Mesendoderm (in vitro differentiated cells): Measurements from ENCODE around the gene VIPR2.

Experiments
- DNase-seq: peaks from one replicate; pipeline ENCODE4 v3.0.0; 2013
- H2AK5ac ChIP-seq: 2 replicates; pipeline ENCODE4 v1.6.1; 2013; ENCODE audit warnings: low read length, inconsistent platforms
- H2BK120ac ChIP-seq: 2 replicates; pipeline ENCODE4 v1.6.1; 2013; ENCODE audit warnings: low read depth, mild to moderate bottlenecking, low read length, moderate library complexity, mixed read lengths
- H2BK15ac ChIP-seq: replicated peaks from 2 replicates; pipeline ENCODE4 v1.6.1; 2013; ENCODE audit warnings: low read depth, mild to moderate bottlenecking, moderate library complexity
- H2BK5ac ChIP-seq: 2 replicates; pipeline ENCODE4 v1.6.1; 2013; ENCODE audit warnings: low read length, inconsistent platforms
- H3K18ac ChIP-seq: 2 replicates; pipeline ENCODE4 v1.6.1; 2013; ENCODE audit warnings: mild to moderate bottlenecking, low read length, mixed read lengths
- H3K23ac ChIP-seq: one replicate; pipeline ENCODE4 v1.6.1; 2013; ENCODE audit warnings: low read length
- H3K27ac ChIP-seq: 2 replicates; pipeline ENCODE4 v1.5.1; 2013; ENCODE audit warnings: low read depth, mild to moderate bottlenecking, inconsistent platforms, low read length, moderate library complexity
- H3K27me3 ChIP-seq: 2 replicates; pipeline ENCODE4 v1.6.1; 2013; ENCODE audit warnings: low read length, control low read depth, mild to moderate bottlenecking, inconsistent platforms; ENCODE audit not compliant: insufficient read depth, poor library complexity
- H3K36me3 ChIP-seq: 2 replicates; pipeline ENCODE4 v1.6.1; 2013; ENCODE audit warnings: low read length, inconsistent platforms; ENCODE audit not compliant: control insufficient read depth, insufficient read depth
- H3K4ac ChIP-seq: one replicate; pipeline ENCODE4 v1.6.1; 2013; ENCODE audit warnings: low read depth, mild to moderate bottlenecking, low read length, moderate library complexity
- H3K4me1 ChIP-seq: 2 replicates; pipeline ENCODE4 v1.6.1; 2013; ENCODE audit warnings: low read depth, low read length, inconsistent platforms; ENCODE audit not compliant: control insufficient read depth
- H3K4me2 ChIP-seq: 2 replicates; pipeline ENCODE4 v1.6.1; 2013; ENCODE audit warnings: low read length
- H3K4me3 ChIP-seq: 2 replicates; pipeline ENCODE4 v1.5.1; 2013; ENCODE audit warnings: mild to moderate bottlenecking, low read length
- H3K56ac ChIP-seq: one replicate; pipeline ENCODE4 v1.6.1; 2013; ENCODE audit warnings: low read length
- H3K79me1 ChIP-seq: 2 replicates; pipeline ENCODE4 v1.6.1; 2013; ENCODE audit warnings: low read length, inconsistent platforms
- H3K79me2 ChIP-seq: 2 replicates; pipeline ENCODE4 v1.6.1; 2013; ENCODE audit warnings: mild to moderate bottlenecking, low read length; ENCODE audit not compliant: control insufficient read depth, insufficient read depth
- H3K9ac ChIP-seq: 2 replicates; pipeline ENCODE4 v1.6.1; 2013; ENCODE audit warnings: low read length, inconsistent platforms
- H4K5ac ChIP-seq: one replicate; pipeline ENCODE4 v1.6.1; 2013; ENCODE audit warnings: low read length
- H4K8ac ChIP-seq: one replicate; pipeline ENCODE4 v1.6.1; 2013; ENCODE audit warnings: low read depth, mild to moderate bottlenecking, control low read depth, low read length, moderate library complexity
- WGBS: extraction: QIAGEN DNeasy Blood & Tissue Kit; methylation state at CpG from one replicate; pipeline ENCODE4 v1.1.7; 2013; ENCODE audit warnings: low lambda C conversion rate, missing lambda C conversion rate; ENCODE audit not compliant: insufficient coverage; ENCODE audit errors: extremely low coverage; 5-methylcytosine and 5-hydroxymethylcytosine counted together

Gene VIPR2

DNA sequence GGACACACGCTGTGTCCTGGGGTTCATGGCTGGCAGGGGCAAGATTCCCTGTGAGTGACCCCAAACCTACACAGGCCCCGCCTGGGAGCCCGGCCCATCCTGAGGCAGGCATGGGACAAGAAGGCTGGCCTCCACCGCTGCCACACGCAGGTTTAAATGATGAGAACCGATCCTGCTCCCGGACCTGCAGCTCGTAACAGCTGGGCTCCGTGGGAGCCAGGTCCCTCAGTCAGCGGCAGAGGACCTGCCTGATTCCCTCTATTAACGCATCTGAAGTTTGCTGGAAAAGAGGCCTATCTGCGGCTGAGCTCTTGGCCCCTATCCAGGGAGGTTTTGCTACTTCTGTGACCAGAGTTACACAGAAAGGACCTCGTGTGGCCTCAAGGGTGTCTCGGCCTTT, 112.3 kb downstream of the VIPR2 start:
- no peak overlapping the region for H3K4me2 ChIP-seq
- DNase-seq: no peak
- H3K18ac ChIP-seq: no peak overlapping the region
- no peak overlapping the region for H4K5ac ChIP-seq
- no peaks in the 10 kb centered on the region for H3K4me1 ChIP-seq
- no peaks in the 10 kb centered on the region for H3K79me1 ChIP-seq
- H3K79me2 ChIP-seq: no peaks in the 10 kb centered on the region
- H2BK5ac ChIP-seq: no peak overlapping the region
- no peak overlapping the region for H3K4me3 ChIP-seq
- no peak overlapping the region for H4K8ac ChIP-seq
- H3K4ac ChIP-seq: no peak overlapping the region
- H2BK15ac ChIP-seq: no peak overlapping the region
- no peak overlapping the region for H2AK5ac ChIP-seq
- H2BK120ac ChIP-seq: no peak overlapping the region
- no peak overlapping the region for H3K27ac ChIP-seq
- H3K9ac ChIP-seq: no peak overlapping the region
- no peaks in the 10 kb centered on the region for H3K27me3 ChIP-seq
- H3K56ac ChIP-seq: no peak overlapping the region
- H3K36me3 ChIP-seq: no peaks in the 10 kb centered on the region
- WGBS: no CpG with 5 or more reads among the region's 14 CpGs
- H3K23ac ChIP-seq: no peak overlapping the region

DNA sequence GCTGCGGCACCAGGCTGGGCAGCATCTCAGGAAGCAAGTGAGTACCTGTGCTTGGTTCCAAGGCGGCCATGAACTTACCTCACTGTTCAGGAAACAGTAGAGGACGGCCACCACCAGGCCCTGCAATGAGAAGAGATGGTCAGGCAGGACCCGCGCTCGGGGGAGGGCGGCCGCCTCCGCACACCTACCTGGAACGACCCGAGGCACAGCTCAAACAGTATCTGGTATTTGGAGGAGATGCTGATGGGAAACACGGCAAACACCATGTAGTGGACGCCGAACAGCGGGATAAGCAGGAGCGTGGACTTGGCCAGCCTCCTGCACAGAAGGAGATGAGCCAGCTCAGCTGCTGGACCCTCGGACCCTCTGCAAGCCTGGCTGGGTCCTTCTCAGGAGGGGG, 112.9 kb downstream of the VIPR2 start:
- Histone ChIP-seq H3K79me2 (no peaks in the 10 kb centered on the region), H3K4me3 (no peak overlapping the region), H2BK5ac (no peak overlapping the region), H3K79me1 (no peaks in the 10 kb centered on the region), H3K56ac (peak overlapping the region; percentile 42), H3K18ac (no peak overlapping the region), H2AK5ac (no peak overlapping the region), H2BK120ac (no peak overlapping the region), H2BK15ac (no peak overlapping the region), H3K27me3 (no peaks in the 10 kb centered on the region), H3K36me3 (no peaks in the 10 kb centered on the region), H3K9ac (peak overlapping the region; percentile 21), H3K4ac (no peak overlapping the region), H3K4me1 (no peaks in the 10 kb centered on the region), H3K27ac (no peak overlapping the region), H4K8ac (no peak overlapping the region), H4K5ac (no peak overlapping the region), H3K23ac (no peak overlapping the region), H3K4me2 (no peak overlapping the region)
- WGBS: no CpG with 5 or more reads among the region's 17 CpGs
- DNase-seq: no peak

DNA sequence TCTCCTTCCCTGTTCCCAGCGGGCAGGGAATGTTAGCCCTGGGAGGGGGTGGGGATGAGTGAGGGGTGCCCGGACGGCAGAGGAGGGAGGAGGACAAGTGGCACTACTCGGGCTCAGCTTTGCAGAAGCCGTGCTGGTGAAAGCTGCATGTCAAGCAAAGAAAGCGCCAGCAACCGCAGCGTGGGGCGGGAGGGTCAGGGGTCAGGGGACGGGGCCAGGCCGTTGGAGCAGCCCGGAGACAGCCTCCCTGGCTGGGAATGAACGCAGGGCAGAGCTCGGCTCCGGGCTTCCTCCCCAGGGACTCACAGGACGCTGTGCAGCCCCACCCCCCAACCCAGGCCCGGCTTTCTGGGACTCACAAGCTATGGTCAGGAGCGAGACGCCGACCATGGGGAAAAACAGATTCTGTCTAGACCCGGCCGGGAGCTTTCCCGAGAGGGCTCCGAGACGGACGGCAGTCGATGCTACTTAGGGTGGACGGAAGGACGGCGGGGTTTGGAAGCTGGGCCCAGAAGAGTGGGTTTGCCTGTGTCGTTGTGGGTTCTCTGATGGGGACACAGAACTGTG, 113.4 kb downstream of the VIPR2 start:
- peak overlapping the region; percentile 37 for H3K9ac ChIP-seq
- peak overlapping the region; percentile 23 for H3K4me2 ChIP-seq
- H3K79me1 ChIP-seq: no peaks in the 10 kb centered on the region
- H3K79me2 ChIP-seq: no peaks in the 10 kb centered on the region
- H2BK120ac ChIP-seq: no peak overlapping the region
- peak overlapping the region; percentile 85 for H3K56ac ChIP-seq
- no peaks in the 10 kb centered on the region for H3K4me1 ChIP-seq
- peak; percentile 26 for DNase-seq
- no peak overlapping the region for H2AK5ac ChIP-seq
- no peaks in the 10 kb centered on the region for H3K36me3 ChIP-seq
- H4K8ac ChIP-seq: no peak overlapping the region
- no CpG with 5 or more reads among the region's 31 CpGs for WGBS
- H3K23ac ChIP-seq: no peak overlapping the region
- no peak overlapping the region for H3K4ac ChIP-seq
- H3K18ac ChIP-seq: no peak overlapping the region
- no peak overlapping the region for H2BK5ac ChIP-seq
- no peak overlapping the region for H4K5ac ChIP-seq
- no peak overlapping the region for H2BK15ac ChIP-seq
- H3K27me3 ChIP-seq: no peaks in the 10 kb centered on the region
- peak overlapping the region; percentile 39 for H3K4me3 ChIP-seq
- H3K27ac ChIP-seq: no peak overlapping the region

- Histone ChIP-seq H3K4me3 (peak overlapping the region; percentile 39), H3K4me2 (peak overlapping the region; percentile 42)
- peak; percentile 75 for DNase-seq
These were observed 114.1 kb downstream of the VIPR2 start for GRCh38 chr7:159030490-159031134.

GRCh38 chr7:159028508-159029401, 115.9 kb downstream of the VIPR2 start:
- no peaks in the 10 kb centered on the region for H3K36me3 ChIP-seq
- no CpG with 5 or more reads among the region's 26 CpGs for WGBS
- no peaks in the 10 kb centered on the region for H3K79me1 ChIP-seq
- no peak overlapping the region for H3K18ac ChIP-seq
- no peak overlapping the region for H3K4me2 ChIP-seq
- H3K56ac ChIP-seq: no peak overlapping the region
- no peak for DNase-seq
- no peak overlapping the region for H4K8ac ChIP-seq
- no peak overlapping the region for H3K27ac ChIP-seq
- no peak overlapping the region for H3K4me3 ChIP-seq
- no peak overlapping the region for H2BK120ac ChIP-seq
- no peak overlapping the region for H3K4ac ChIP-seq
- H2BK15ac ChIP-seq: no peak overlapping the region
- H2AK5ac ChIP-seq: no peak overlapping the region
- H3K23ac ChIP-seq: no peak overlapping the region
- no peaks in the 10 kb centered on the region for H3K79me2 ChIP-seq
- no peaks in the 10 kb centered on the region for H3K27me3 ChIP-seq
- no peak overlapping the region for H2BK5ac ChIP-seq
- H3K9ac ChIP-seq: no peak overlapping the region
- H3K4me1 ChIP-seq: no peaks in the 10 kb centered on the region
- no peak overlapping the region for H4K5ac ChIP-seq

More at GRCh38 chr7:159030490-159031134, 114.1 kb downstream of the VIPR2 start:
- H3K4me1 ChIP-seq: no peaks in the 10 kb centered on the region
- H4K5ac ChIP-seq: no peak overlapping the region
- no peak overlapping the region for H4K8ac ChIP-seq
- no peak overlapping the region for H3K4ac ChIP-seq
- H3K79me2 ChIP-seq: no peaks in the 10 kb centered on the region
- H3K18ac ChIP-seq: no peak overlapping the region
- no peak overlapping the region for H3K27ac ChIP-seq
- peak overlapping the region; percentile 85 for H3K56ac ChIP-seq
- no peaks in the 10 kb centered on the region for H3K79me1 ChIP-seq
- no peaks in the 10 kb centered on the region for H3K27me3 ChIP-seq
- no peak overlapping the region for H2BK120ac ChIP-seq
- WGBS: no CpG with 5 or more reads among the region's 59 CpGs
- no peak overlapping the region for H2AK5ac ChIP-seq
- H2BK15ac ChIP-seq: no peak overlapping the region
- no peak overlapping the region for H3K23ac ChIP-seq
- H2BK5ac ChIP-seq: no peak overlapping the region
- H3K36me3 ChIP-seq: no peaks in the 10 kb centered on the region
- peak overlapping the region; percentile 37 for H3K9ac ChIP-seq
